H1 (cell line): ENCODE data around the gene CNIH3. TPM values are rescaled to one million over a fixed set of nuclear protein-coding genes. Genes with fewer than 3 reads are reported as not detected.

Source experiments
- CTCF ChIA-PET: fragments of 300-600 bp; sonication (Branson Sonifier 250); formaldehyde crosslinking; loops from one replicate; lab custom pipeline; 2021; ENCODE audit not compliant: partially characterized antibody; lab: Charles Lee
- POLR2A ChIA-PET: fragments of 300-600 bp; sonication (Branson Sonifier 250); formaldehyde crosslinking; loops from one replicate; lab custom pipeline; 2021; ENCODE audit warnings: inconsistent platforms; ENCODE audit not compliant: partially characterized antibody; lab: Charles Lee
- DNase-seq, 2 experiments: peaks; one replicate each; pipeline versions ENCODE4 v3.0.0 to v3.0.0-alpha.2; 2010 to 2022; ENCODE audit warnings: low spot score in 2 of 2, low read depth in 1 of 2, mixed read lengths in 1 of 2
- FAIRE-seq: peaks from 2 replicates; lab custom pipeline; 2011; peaks lifted over from hg19 to GRCh38; lab: Jason Lieb, UNC
- H2AFZ ChIP-seq: 2 replicates; pipeline ENCODE4 v1.8.1; 2012; ENCODE audit warnings: low read length, inconsistent platforms
- H2AK5ac ChIP-seq: 2 replicates; pipeline ENCODE4 v1.6.1; 2013; ENCODE audit warnings: low read depth, low read length
- H2BK120ac ChIP-seq: replicated peaks from 2 replicates; pipeline ENCODE3; 2013; ENCODE audit warnings: low read depth, low read length, inconsistent platforms
- H2BK12ac ChIP-seq: 2 replicates; pipeline ENCODE4 v1.6.1; 2013; ENCODE audit warnings: low read depth, low read length
- H2BK15ac ChIP-seq: 2 replicates; pipeline ENCODE4 v1.6.1; 2013; ENCODE audit warnings: low read length
- H2BK20ac ChIP-seq: 2 replicates; pipeline ENCODE4 v1.6.1; 2013; ENCODE audit warnings: low read length
- H2BK5ac ChIP-seq: 2 replicates; pipeline ENCODE4 v1.6.1; 2013; ENCODE audit warnings: low read depth, low read length
- H3K14ac ChIP-seq: 2 replicates; pipeline ENCODE4 v1.6.1; 2013; ENCODE audit warnings: inconsistent platforms; ENCODE audit not compliant: insufficient read length
- H3K18ac ChIP-seq: 2 replicates; pipeline ENCODE4 v1.6.1; 2013; ENCODE audit warnings: low read length; ENCODE audit errors: extremely low read depth
- H3K23ac ChIP-seq: 2 replicates; pipeline ENCODE4 v1.6.1; 2013; ENCODE audit warnings: inconsistent platforms; ENCODE audit not compliant: insufficient read length
- H3K23me2 ChIP-seq: 2 replicates; pipeline ENCODE4 v1.6.1; 2013; ENCODE audit warnings: low read depth, low read length
- H3K27ac ChIP-seq: 2 replicates; pipeline ENCODE4 v1.6.1; 2011; ENCODE audit warnings: low read depth, low read length, inconsistent platforms
- H3K27me3 ChIP-seq, 4 experiments: replicated peaks in 1 of 4; 1 replicate in 1 of 4; 2 replicates in 3 of 4; pipeline versions ENCODE4 v1.6.1 to v1.8.1; 2011 to 2013; ENCODE audit warnings: low read length in 3 of 4, mild to moderate bottlenecking in 3 of 4, inconsistent platforms in 2 of 4, mixed read lengths in 2 of 4, moderate library complexity in 1 of 4; ENCODE audit not compliant: control insufficient read depth in 3 of 4, insufficient read depth in 3 of 4; ENCODE audit errors: extremely low read depth in 1 of 4
- H3K36me3 ChIP-seq, 4 experiments: 2 replicates each; pipeline versions ENCODE4 v1.6.1 to v1.8.1; 2011 to 2013; ENCODE audit warnings: mild to moderate bottlenecking in 4 of 4, low read length in 3 of 4, moderate library complexity in 2 of 4, control low read depth in 1 of 4, inconsistent platforms in 1 of 4; ENCODE audit not compliant: insufficient read depth in 4 of 4, control insufficient read depth in 2 of 4
- H3K4ac ChIP-seq: replicated peaks from 2 replicates; pipeline ENCODE3; 2013; ENCODE audit warnings: low read length, low read depth, mixed read lengths, inconsistent platforms; ENCODE audit not compliant: insufficient read length
- H3K4me1 ChIP-seq, 4 experiments: replicated peaks in 1 of 4; 1 replicate in 1 of 4; 2 replicates in 3 of 4; pipeline versions ENCODE4 v1.6.1 to v1.8.1; 2011 to 2013; ENCODE audit warnings: low read length in 3 of 4, inconsistent platforms in 2 of 4, mixed read lengths in 1 of 4; ENCODE audit not compliant: insufficient read depth in 4 of 4, control insufficient read depth in 3 of 4
- H3K4me2 ChIP-seq, 2 experiments: 2 replicates each; pipeline versions ENCODE4 v1.6.1 to v1.8.1; 2011 to 2013; ENCODE audit warnings: low read depth in 2 of 2, low read length in 2 of 2, control low read depth in 1 of 2, inconsistent platforms in 1 of 2, mild to moderate bottlenecking in 1 of 2; ENCODE audit not compliant: insufficient read depth in 1 of 2
- H3K4me3 ChIP-seq, 4 experiments: fragments of 200-600, 300-600 bp in 1 of 4; sonication (generic), shearing (Covaris generic), sonication (Bioruptor Twin) in 1 of 4; 2 replicates each; pipeline versions ENCODE4 v1.5.1 to v1.8.1; 2011 to 2016; ENCODE audit warnings: low read length in 4 of 4, low read depth in 3 of 4, control low read depth in 2 of 4, inconsistent platforms in 2 of 4, mild to moderate bottlenecking in 2 of 4, mixed read lengths in 1 of 4, moderate library complexity in 1 of 4; ENCODE audit not compliant: insufficient read depth in 2 of 4; ENCODE audit errors: extremely low read depth in 1 of 4
- H3K56ac ChIP-seq: replicated peaks from 2 replicates; pipeline ENCODE3; 2013; ENCODE audit warnings: low read depth, mild to moderate bottlenecking, mixed read lengths, low read length, inconsistent platforms; ENCODE audit not compliant: insufficient read length
- H3K79me1 ChIP-seq: 2 replicates; pipeline ENCODE4 v1.6.1; 2013; ENCODE audit warnings: low read depth, low read length, control low read depth
- H3K79me2 ChIP-seq, 2 experiments: 2 replicates each; pipeline versions ENCODE4 v1.6.1 to v1.8.1; 2012 to 2013; ENCODE audit warnings: low read length in 2 of 2, mild to moderate bottlenecking in 2 of 2, inconsistent platforms in 1 of 2; ENCODE audit not compliant: insufficient read depth in 2 of 2, control insufficient read depth in 1 of 2
- H3K9ac ChIP-seq, 4 experiments: replicated peaks in 1 of 4; 1 replicate in 1 of 4; 2 replicates in 3 of 4; pipeline versions ENCODE4 v1.6.1 to v1.8.1; 2011 to 2013; ENCODE audit warnings: low read depth in 3 of 4, low read length in 3 of 4, control low read depth in 2 of 4, mild to moderate bottlenecking in 2 of 4, moderate library complexity in 2 of 4, inconsistent platforms in 1 of 4; ENCODE audit errors: extremely low read depth in 1 of 4
- H3K9me3 ChIP-seq, 2 experiments: 2 replicates each; pipeline versions ENCODE4 v1.6.1 to v1.8.1; 2012 to 2013; ENCODE audit warnings: mild to moderate bottlenecking in 2 of 2, moderate library complexity in 2 of 2, control low read depth in 1 of 2, inconsistent platforms in 1 of 2, low read depth in 1 of 2, low read length in 1 of 2, mixed read lengths in 1 of 2; ENCODE audit not compliant: insufficient read depth in 2 of 2
- H4K20me1 ChIP-seq, 2 experiments: replicated peaks in 1 of 2; 2 replicates each; pipeline versions ENCODE3 to v1.8.1; 2011 to 2013; ENCODE audit warnings: inconsistent platforms in 2 of 2, low read length in 2 of 2, mild to moderate bottlenecking in 1 of 2; ENCODE audit not compliant: insufficient read depth in 2 of 2, control insufficient read depth in 1 of 2
- H4K5ac ChIP-seq: 2 replicates; pipeline ENCODE4 v1.6.1; 2013; ENCODE audit warnings: low read length, low read depth, mixed read lengths, inconsistent platforms; ENCODE audit not compliant: insufficient read length
- H4K8ac ChIP-seq: 2 replicates; pipeline ENCODE4 v1.8.0; 2013; ENCODE audit warnings: mild to moderate bottlenecking, moderate library complexity, low read length, inconsistent platforms; ENCODE audit not compliant: insufficient read depth; ENCODE audit errors: extremely low read depth
- H4K91ac ChIP-seq: replicated peaks from 2 replicates; pipeline ENCODE3; 2013; ENCODE audit warnings: low read length, mixed read lengths, inconsistent platforms; ENCODE audit not compliant: insufficient read length
- CBX8 ChIP-seq: fragments of 300-800, 300-1000 bp; sonication (generic); IDR thresholded peaks from 2 replicates; pipeline ENCODE4 v1.7.1; 2016; ENCODE audit warnings: low read depth, low read length, borderline replicate concordance
- EGR1 ChIP-seq: IDR thresholded peaks from 2 replicates; pipeline ENCODE4 v1.6.1; 2011; ENCODE audit warnings: low read depth, low read length, borderline replicate concordance
- GABPA ChIP-seq: IDR thresholded peaks from 2 replicates; pipeline ENCODE4 v1.6.1; 2011; ENCODE audit warnings: mild to moderate bottlenecking, low read length, moderate library complexity, borderline replicate concordance; ENCODE audit not compliant: insufficient read depth
- JUN ChIP-seq: IDR thresholded peaks from 2 replicates; pipeline ENCODE4 v1.6.1; 2011; ENCODE audit warnings: low read depth, mild to moderate bottlenecking, improper control_type of control experiment, low read length
- MAX ChIP-seq: IDR thresholded peaks from 2 replicates; pipeline ENCODE4 v1.6.1; 2012; ENCODE audit warnings: inconsistent platforms
- POLR2AphosphoS5 ChIP-seq: IDR thresholded peaks from 2 replicates; pipeline ENCODE4 v1.6.1; 2011; ENCODE audit warnings: low read depth, low read length
- RAD21 ChIP-seq, 2 experiments: IDR thresholded peaks in 1 of 2; conservative IDR thresholded peaks in 1 of 2; 2 replicates each; pipeline ENCODE4 v1.6.1; 2011; ENCODE audit warnings: low read depth in 2 of 2, low read length in 2 of 2, improper control_type of control experiment in 1 of 2, inconsistent platforms in 1 of 2, mild to moderate bottlenecking in 1 of 2, moderate library complexity in 1 of 2
- RFX5 ChIP-seq: IDR thresholded peaks from 2 replicates; pipeline ENCODE4 v1.6.1; 2011; ENCODE audit warnings: low read depth, low read length, improper control_type of control experiment, borderline replicate concordance
- RXRA ChIP-seq: IDR thresholded peaks from 2 replicates; pipeline ENCODE4 v1.6.1; 2011; ENCODE audit warnings: low read depth, mild to moderate bottlenecking, low read length, moderate library complexity; ENCODE audit not compliant: insufficient read depth
- SRF ChIP-seq: IDR thresholded peaks from 2 replicates; pipeline ENCODE4 v1.6.1; 2011; ENCODE audit warnings: mild to moderate bottlenecking, low read depth, low read length, moderate library complexity
- TAF1 ChIP-seq: IDR thresholded peaks from 2 replicates; pipeline ENCODE4 v1.6.1; 2011; ENCODE audit warnings: mild to moderate bottlenecking, low read depth, low read length
- TAF7 ChIP-seq: optimal IDR thresholded peaks from 2 replicates; pipeline ENCODE3; 2011; ENCODE audit warnings: low read depth, mild to moderate bottlenecking, inconsistent platforms, low read length, moderate library complexity, borderline replicate concordance
- WGBS, 2 experiments: shearing (Covaris generic) in 1 of 2; methylation state at CpG; one replicate each; pipeline versions ENCODE4 v1.1.6 to v1.1.7; 2013 to 2015; ENCODE audit warnings: low lambda C conversion rate in 2 of 2, mixed read lengths in 2 of 2, inconsistent platforms in 1 of 2, low coverage in 1 of 2, missing lambda C conversion rate in 1 of 2; ENCODE audit not compliant: insufficient replicate concordance in 2 of 2, insufficient coverage in 1 of 2, insufficient read length in 1 of 2; ENCODE audit errors: extremely low coverage in 1 of 2, missing lambda C conversion rate in 1 of 2; 5-methylcytosine and 5-hydroxymethylcytosine counted together
- polyA plus RNA-seq, 7 experiments: library from polyadenylated mRNA; depleted of rRNA in 3 of 7; stranded (reverse) in 5 of 7; unstranded in 2 of 7; fragments of >200 nt in 5 of 7; fragments of 200-250 nt in 2 of 7; gene quantifications; 1 replicate in 5 of 7; 2 replicates in 1 of 7; 4 replicates in 1 of 7; pipeline versions ENCODE4 v1.2.1 to v1.2.3, GENCODE V29; 2011 to 2013; ENCODE audit warnings: missing spikeins in 2 of 7, mixed read lengths in 2 of 7
- total RNA-seq: library from RNA; stranded (reverse); fragmentation: NEBNext Ultra II Directional; extraction: Animal tissue kit (Norgen Biotek cat#: 25700); gene quantifications from 2 replicates; pipeline ENCODE4 v1.2.1, GENCODE V29; 2021

The CNIH3 gene
- total and polyA plus RNA-seq, 2 of the 8 experiments (the other 6 are each of a cell fraction or from before 2014, with no cell fraction given), result 3.7 to 5.6 TPM

GRCh38 chr1:224582041-224582440, 34.1 kb upstream of the CNIH3 start:
- no peaks in the 10 kb centered on the region for H3K27me3 ChIP-seq
- no peaks in the 10 kb centered on the region for H4K20me1 ChIP-seq
- no peaks in the 10 kb centered on the region for H3K79me2 ChIP-seq
- no peak overlapping the region for H3K4me2 ChIP-seq
- no peak for DNase-seq
- H4K5ac ChIP-seq, result no peak overlapping the region
- H3K56ac ChIP-seq, result no peak overlapping the region
- no peak overlapping the region for H3K18ac ChIP-seq
- no peaks in the 10 kb centered on the region for H3K4me1 ChIP-seq
- no peak overlapping the region for H3K14ac ChIP-seq
- FAIRE-seq, result no peak
- no peak overlapping the region for H4K8ac ChIP-seq
- H3K9me3 ChIP-seq, result 0 out of 4 replicates have a peak, but pooled peaks cover 0 to under 1% of the 10 kb centered on the region in 2 experiments
- no peak overlapping the region for H2BK20ac ChIP-seq
- H2BK5ac ChIP-seq, result no peak overlapping the region
- no peak overlapping the region for H2BK15ac ChIP-seq
- ChIA-PET CTCF (interaction anchor here (1.8 kb wide), 1 partner anchor 28 kb away, joined by 3 read pairs; no protein-coding TSS in a partner anchor), POLR2A (no interaction called here)
- no peak overlapping the region for H3K9ac ChIP-seq
- H2BK120ac ChIP-seq, result no peak overlapping the region
- no peak overlapping the region for H3K23ac ChIP-seq
- H2AK5ac ChIP-seq, result no peak overlapping the region
- no peak overlapping the region for H3K4me3 ChIP-seq
- no peak overlapping the region for H2AFZ ChIP-seq
- no peaks in the 10 kb centered on the region for H3K23me2 ChIP-seq
- no peak overlapping the region for H3K4ac ChIP-seq
- H2BK12ac ChIP-seq, result no peak overlapping the region
- H4K91ac ChIP-seq, result no peak overlapping the region
- no peaks in the 10 kb centered on the region for H3K36me3 ChIP-seq
- no peaks in the 10 kb centered on the region for H3K79me1 ChIP-seq
- H3K27ac ChIP-seq, result no peak overlapping the region
- 91% methylated on average over 1 of the region's 1 CpG; no CpG with 5 or more reads in 1 of the 2 experiments for WGBS, 2 experiments
- TF ChIP-seq POLR2AphosphoS5 (no peak), GABPA (no peak), JUN (no peak), CBX8 (no peak), RFX5 (no peak), RXRA (no peak), SRF (no peak), MAX (no peak), TAF1 (no peak), EGR1 (no peak), RAD21 (IDR thresholded peaks at IDR 0.05 in 1 of 2, conservative IDR thresholded peaks at IDR 0.05 in 1 of 2; ENCODE audit: low read depth in 2 of 2, low read length in 2 of 2) (no peak), TAF7 (no peak)
